Midbrain (tissue), 1 donor: ENCODE data around the gene TICAM2.

Source experiments
- DNase-seq: peaks from one replicate; lab custom pipeline; 2025; lab: John Stamatoyannopoulos, UW

TICAM2 gene

GRCh38 chr5:115532517-115532916 is 69.8 kb downstream of the TICAM2 start:
- no peak for DNase-seq

GRCh38 chr5:115531787-115532367 is 70.4 kb downstream of the TICAM2 start:
- DNase-seq = no peak

- DNase-seq = no peak
Observed at GRCh38 chr5:115531380-115531779, 70.9 kb downstream of the TICAM2 start.

- DNase-seq = no peak
Observed at GRCh38 chr5:115530426-115530825, 71.9 kb downstream of the TICAM2 start.
